Neuronal stem cell (in vitro differentiated cells): ENCODE results near the gene NUP93.

ENCODE experiments used
- DNase-seq: peaks from one replicate; pipeline ENCODE4 v3.0.0-alpha.2; 2013; ENCODE audit warnings: low spot score
- H2AFZ ChIP-seq: one replicate; pipeline ENCODE4 v1.6.1; 2013; ENCODE audit warnings: mild to moderate bottlenecking, low read length, inconsistent platforms
- H2AK5ac ChIP-seq: 2 replicates; pipeline ENCODE4 v1.6.1; 2013; ENCODE audit warnings: low read depth, mild to moderate bottlenecking, inconsistent platforms, low read length, moderate library complexity, mixed read lengths
- H2BK120ac ChIP-seq: 2 replicates; pipeline ENCODE4 v1.6.1; 2013; ENCODE audit warnings: low read depth, mild to moderate bottlenecking, inconsistent platforms, low read length, moderate library complexity, mixed read lengths
- H2BK12ac ChIP-seq: one replicate; pipeline ENCODE4 v1.6.1; 2013; ENCODE audit warnings: low read length, inconsistent platforms
- H2BK15ac ChIP-seq: 2 replicates; pipeline ENCODE4 v1.6.1; 2013; ENCODE audit warnings: mild to moderate bottlenecking, low read length, inconsistent platforms, mixed read lengths
- H2BK5ac ChIP-seq: one replicate; pipeline ENCODE4 v1.6.1; 2013; ENCODE audit warnings: inconsistent platforms, mild to moderate bottlenecking, low read length, moderate library complexity
- H3K14ac ChIP-seq: one replicate; pipeline ENCODE4 v1.6.1; 2013; ENCODE audit warnings: low read length, inconsistent platforms
- H3K18ac ChIP-seq: 2 replicates; pipeline ENCODE4 v1.6.1; 2013; ENCODE audit warnings: low read length, inconsistent platforms
- H3K23ac ChIP-seq: 2 replicates; pipeline ENCODE4 v1.6.1; 2013; ENCODE audit warnings: low read depth, mild to moderate bottlenecking, mixed read lengths, low read length, inconsistent platforms; ENCODE audit not compliant: poor library complexity
- H3K27ac ChIP-seq: replicated peaks from 3 replicates; pipeline ENCODE4 v1.5.1; 2013; ENCODE audit warnings: low read length, inconsistent platforms
- H3K27me3 ChIP-seq, 3 experiments: 2 replicates each; pipeline ENCODE4 v1.6.1; 2013; ENCODE audit warnings: low read length in 3 of 3, mild to moderate bottlenecking in 2 of 3, inconsistent platforms in 1 of 3, low read depth in 1 of 3, mixed read lengths in 1 of 3, moderate library complexity in 1 of 3; ENCODE audit not compliant: control insufficient read depth in 3 of 3, insufficient read depth in 3 of 3
- H3K36me3 ChIP-seq, 2 donors: replicated peaks in 1 of 2; 2 replicates each; pipeline ENCODE4 v1.6.1; 2013; ENCODE audit warnings: low read length in 2 of 2; ENCODE audit not compliant: control insufficient read depth in 2 of 2, insufficient read depth in 2 of 2
- H3K4ac ChIP-seq: 2 replicates; pipeline ENCODE4 v1.6.1; 2013; ENCODE audit warnings: inconsistent platforms, mild to moderate bottlenecking, low read length, moderate library complexity
- H3K4me1 ChIP-seq, 2 donors: 1 replicate in 1 of 2; 2 replicates in 1 of 2; pipeline ENCODE4 v1.6.1; 2013; ENCODE audit warnings: low read length in 2 of 2, low read depth in 1 of 2; ENCODE audit not compliant: control insufficient read depth in 2 of 2, insufficient read depth in 1 of 2
- H3K4me2 ChIP-seq: one replicate; pipeline ENCODE4 v1.6.1; 2013; ENCODE audit warnings: mild to moderate bottlenecking, low read length, inconsistent platforms; ENCODE audit not compliant: insufficient read depth, poor library complexity, severe bottlenecking
- H3K4me3 ChIP-seq, 2 donors: 2 replicates each; pipeline ENCODE4 v1.5.1; 2013; ENCODE audit warnings: low read length in 2 of 2, mild to moderate bottlenecking in 2 of 2, inconsistent platforms in 1 of 2, moderate library complexity in 1 of 2
- H3K79me1 ChIP-seq: one replicate; pipeline ENCODE4 v1.6.1; 2013; ENCODE audit warnings: low read depth, mild to moderate bottlenecking, inconsistent platforms, low read length, moderate library complexity
- H3K9ac ChIP-seq: one replicate; pipeline ENCODE4 v1.6.1; 2013; ENCODE audit warnings: mild to moderate bottlenecking, low read depth, low read length, inconsistent platforms; ENCODE audit not compliant: poor library complexity
- H3K9me3 ChIP-seq, 2 donors: replicated peaks in 1 of 2; 2 replicates each; pipeline versions ENCODE3 to v1.6.1; 2013; ENCODE audit warnings: low read length in 2 of 2, mild to moderate bottlenecking in 2 of 2, inconsistent platforms in 1 of 2, low read depth in 1 of 2, mixed read lengths in 1 of 2, moderate library complexity in 1 of 2; ENCODE audit not compliant: control insufficient read depth in 2 of 2, insufficient read depth in 1 of 2
- H4K8ac ChIP-seq: one replicate; pipeline ENCODE4 v1.6.1; 2013; ENCODE audit warnings: low read depth, mild to moderate bottlenecking, inconsistent platforms, low read length, moderate library complexity
- H4K91ac ChIP-seq: one replicate; pipeline ENCODE4 v1.6.1; 2013; ENCODE audit warnings: low read length, low read depth, mild to moderate bottlenecking, inconsistent platforms; ENCODE audit not compliant: poor library complexity
- WGBS, 2 donors: extraction: QIAGEN DNeasy Blood & Tissue Kit; methylation state at CpG; one replicate each; pipeline ENCODE4 v1.1.7; 2013; ENCODE audit warnings: missing lambda C conversion rate in 2 of 2, mixed read lengths in 1 of 2; ENCODE audit not compliant: insufficient read length in 2 of 2, insufficient replicate concordance in 1 of 2; ENCODE audit errors: extremely low coverage in 2 of 2; 5-methylcytosine and 5-hydroxymethylcytosine counted together

NUP93 gene

GRCh38 chr16:56701534-56701933 lies 28.4 kb upstream of the NUP93 start:
- no peak overlapping the region for H2BK120ac ChIP-seq
- H2BK12ac ChIP-seq = no peak overlapping the region
- no CpG with 5 or more reads among the region's 7 CpGs for WGBS, 2 donors
- no peak overlapping the region for H3K14ac ChIP-seq
- no peak overlapping the region for H3K23ac ChIP-seq
- H3K27me3 ChIP-seq = peaks cover 0 to 8% (median 0%) of the 10 kb centered on the region in 3 experiments
- H3K79me1 ChIP-seq = no peaks in the 10 kb centered on the region
- no peak overlapping the region for H3K4ac ChIP-seq
- H3K4me3 ChIP-seq = no peak overlapping the region
- no peak overlapping the region for H3K27ac ChIP-seq
- H3K9me3 ChIP-seq = peaks cover 0 to 2% of the 10 kb centered on the region in 2 donors
- H4K91ac ChIP-seq = no peak overlapping the region
- no peak overlapping the region for H2AK5ac ChIP-seq
- H3K4me1 ChIP-seq = peaks cover 0 to 5% of the 10 kb centered on the region in 2 donors
- H2AFZ ChIP-seq = peak overlapping the region; percentile 77
- H3K36me3 ChIP-seq = no peaks in the 10 kb centered on the region
- H2BK5ac ChIP-seq = no peak overlapping the region
- no peak overlapping the region for H3K4me2 ChIP-seq
- no peak for DNase-seq
- no peak overlapping the region for H4K8ac ChIP-seq
- no peak overlapping the region for H2BK15ac ChIP-seq
- no peak overlapping the region for H3K18ac ChIP-seq
- no peak overlapping the region for H3K9ac ChIP-seq

- H3K4ac ChIP-seq = no peak overlapping the region
- peaks cover 0 to 2% of the 10 kb centered on the region in 2 donors for H3K9me3 ChIP-seq
- H3K27ac ChIP-seq = no peak overlapping the region
- H3K27me3 ChIP-seq = peaks cover 0 to 8% (median 0%) of the 10 kb centered on the region in 3 experiments
- no peak overlapping the region for H4K91ac ChIP-seq
- H3K4me1 ChIP-seq = peaks cover 0 to 5% of the 10 kb centered on the region in 2 donors
- H3K4me2 ChIP-seq = no peak overlapping the region
- no peak overlapping the region for H2BK15ac ChIP-seq
- no peak overlapping the region for H4K8ac ChIP-seq
- no peak overlapping the region for H3K14ac ChIP-seq
- no peak overlapping the region for H2AK5ac ChIP-seq
- H3K36me3 ChIP-seq = no peaks in the 10 kb centered on the region
- WGBS, 2 donors = no CpG with 5 or more reads among the region's 5 CpGs
- H2AFZ ChIP-seq = peak overlapping the region; percentile 77
- H2BK12ac ChIP-seq = no peak overlapping the region
- no peak for DNase-seq
- H3K79me1 ChIP-seq = no peaks in the 10 kb centered on the region
- no peak overlapping the region for H2BK5ac ChIP-seq
- no peak overlapping the region for H3K4me3 ChIP-seq
- no peak overlapping the region for H3K9ac ChIP-seq
- no peak overlapping the region for H2BK120ac ChIP-seq
- no peak overlapping the region for H3K23ac ChIP-seq
- H3K18ac ChIP-seq = no peak overlapping the region
Observed at GRCh38 chr16:56702836-56703235, 27.1 kb upstream of the NUP93 start.

DNA sequence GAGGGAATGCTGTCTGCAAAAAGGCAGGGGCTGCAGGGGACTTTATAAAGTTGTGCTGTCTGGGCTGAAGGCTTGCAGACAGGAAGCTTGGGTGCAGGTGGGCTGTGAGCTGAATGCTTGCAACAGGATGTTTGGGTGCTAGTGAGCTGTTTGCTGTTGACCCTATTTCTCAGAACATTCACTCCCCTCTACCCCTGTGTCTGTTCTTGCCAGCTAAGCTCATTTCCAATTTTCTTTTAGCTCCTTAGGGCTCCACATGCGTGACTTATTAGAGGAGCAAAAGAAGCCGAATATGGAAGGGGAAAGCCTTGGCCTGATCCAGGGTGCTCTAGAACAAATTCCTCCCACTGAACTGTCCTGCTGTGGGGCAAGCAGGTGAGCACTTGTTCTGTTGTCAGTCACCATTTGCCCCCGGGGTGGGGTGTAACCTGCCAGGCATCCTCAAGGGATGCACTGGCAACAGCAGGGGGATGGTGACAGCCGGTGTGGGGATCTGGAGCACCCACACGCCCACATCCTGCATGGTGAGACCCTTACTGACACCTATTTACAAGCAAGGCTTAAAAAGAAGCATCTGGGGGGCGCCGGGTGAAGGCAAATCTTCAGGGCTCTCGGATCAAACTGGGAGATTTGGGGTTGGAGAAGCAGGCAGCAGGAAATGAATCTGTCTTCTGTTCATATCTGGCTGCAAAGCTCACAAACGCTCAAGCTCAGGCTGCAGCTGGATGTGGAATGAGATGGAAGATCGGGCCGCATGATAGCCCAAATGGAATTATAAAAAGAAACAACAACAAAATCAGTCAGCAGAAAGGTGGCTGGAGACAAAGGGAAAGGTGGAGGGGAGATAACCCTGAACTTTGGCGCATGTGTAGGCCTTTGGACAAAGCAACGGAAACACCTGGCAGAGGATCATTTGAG lies 21.1 kb upstream of the NUP93 start:
- DNase-seq = no peak
- H3K9ac ChIP-seq = no peak overlapping the region
- no peak overlapping the region for H3K27ac ChIP-seq
- no peak overlapping the region for H3K14ac ChIP-seq
- H3K4me1 ChIP-seq = peaks cover 0 to 1% of the 10 kb centered on the region in 2 donors
- no CpG with 5 or more reads among the region's 13 CpGs for WGBS, 2 donors
- no peak overlapping the region for H2BK5ac ChIP-seq
- H4K8ac ChIP-seq = no peak overlapping the region
- H3K79me1 ChIP-seq = no peaks in the 10 kb centered on the region
- no peak overlapping the region for H2BK15ac ChIP-seq
- no peak overlapping the region for H2BK12ac ChIP-seq
- H3K18ac ChIP-seq = no peak overlapping the region
- H2AFZ ChIP-seq = no peak overlapping the region
- no peak overlapping the region for H2BK120ac ChIP-seq
- H2AK5ac ChIP-seq = no peak overlapping the region
- H3K4me2 ChIP-seq = no peak overlapping the region
- H3K4ac ChIP-seq = no peak overlapping the region
- no peak overlapping the region for H3K4me3 ChIP-seq
- H3K9me3 ChIP-seq = no peaks in the 10 kb centered on the region
- H3K36me3 ChIP-seq = no peaks in the 10 kb centered on the region
- H3K27me3 ChIP-seq = peaks cover 0 to 24% (median 0%) of the 10 kb centered on the region in 3 experiments
- H3K23ac ChIP-seq = no peak overlapping the region
- no peak overlapping the region for H4K91ac ChIP-seq

DNA sequence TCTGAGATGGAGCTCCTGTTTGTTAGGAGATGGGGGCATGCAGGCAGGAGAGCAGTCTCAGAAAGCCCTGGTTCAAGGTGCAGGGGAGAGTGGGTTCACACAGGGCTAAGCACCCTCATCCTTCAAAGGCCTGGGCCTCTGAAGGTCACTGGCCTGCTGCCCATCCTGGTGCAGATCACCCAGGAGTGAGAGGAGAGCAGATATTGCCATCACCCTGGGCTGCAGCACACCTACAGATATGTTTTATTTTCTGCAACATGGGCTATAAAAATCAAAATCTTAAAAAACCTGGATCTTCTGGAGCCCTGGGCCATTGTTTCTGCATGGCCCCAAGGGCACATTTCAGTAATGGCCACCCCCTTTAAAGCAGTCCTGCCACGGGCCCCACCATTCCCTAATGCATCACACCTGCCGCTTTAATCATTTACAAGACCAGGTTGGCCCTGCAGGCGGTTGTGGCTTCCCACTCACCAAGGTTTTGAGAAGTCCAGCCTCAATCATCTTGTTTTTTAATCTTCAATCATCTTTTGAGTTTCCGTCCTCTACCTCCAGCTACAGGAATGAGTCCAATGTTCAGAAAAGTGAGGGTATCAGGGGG lies 20.4 kb upstream of the NUP93 start:
- no peak overlapping the region for H2BK120ac ChIP-seq
- H3K9ac ChIP-seq = no peak overlapping the region
- H3K18ac ChIP-seq = no peak overlapping the region
- no peak overlapping the region for H2AK5ac ChIP-seq
- no peak overlapping the region for H3K14ac ChIP-seq
- no peak overlapping the region for H4K91ac ChIP-seq
- no peaks in the 10 kb centered on the region for H3K9me3 ChIP-seq
- H4K8ac ChIP-seq = no peak overlapping the region
- H3K4me1 ChIP-seq = peaks cover 0 to 1% of the 10 kb centered on the region in 2 donors
- H3K4me2 ChIP-seq = no peak overlapping the region
- H2BK15ac ChIP-seq = no peak overlapping the region
- H3K4me3 ChIP-seq = no peak overlapping the region
- no peak overlapping the region for H3K27ac ChIP-seq
- no peak overlapping the region for H3K4ac ChIP-seq
- no peak for DNase-seq
- H3K27me3 ChIP-seq = peaks cover 0 to 24% (median 0%) of the 10 kb centered on the region in 3 experiments
- no peak overlapping the region for H3K23ac ChIP-seq
- H2BK12ac ChIP-seq = no peak overlapping the region
- H2AFZ ChIP-seq = no peak overlapping the region
- no CpG with 5 or more reads among the region's 4 CpGs for WGBS, 2 donors
- no peaks in the 10 kb centered on the region for H3K79me1 ChIP-seq
- H3K36me3 ChIP-seq = no peaks in the 10 kb centered on the region
- H2BK5ac ChIP-seq = no peak overlapping the region
